Smooth muscle cell (in vitro differentiated cells): ENCODE measurements around the gene IL1R1. TPM values are rescaled to one million over a fixed set of nuclear protein-coding genes. Genes with fewer than 3 reads are reported as not detected.

Source experiments
- DNase-seq: peaks from one replicate; lab custom pipeline; 2025; ENCODE audit not compliant: unreplicated experiment; lab: John Stamatoyannopoulos, UW
- H2AFZ ChIP-seq: fragments of 200-600 bp; sonication (generic); 2 replicates; pipeline ENCODE4 v1.6.0; 2016; ENCODE audit warnings: antibody characterized with exemption, low read depth, mild to moderate bottlenecking
- H3F3A ChIP-seq: fragments of 200-600 bp; sonication (generic); 2 replicates; pipeline ENCODE4 v1.6.0; 2017; ENCODE audit warnings: antibody characterized with exemption, low read depth
- H3K27ac ChIP-seq: fragments of 200-600 bp; sonication (generic); 2 replicates; pipeline ENCODE4 v1.5.1; 2016; ENCODE audit warnings: low read depth, mild to moderate bottlenecking
- H3K27me3 ChIP-seq: fragments of 200-600 bp; sonication (generic); 2 replicates; pipeline ENCODE4 v1.6.1; 2016; ENCODE audit warnings: low read depth, mild to moderate bottlenecking
- H3K36me3 ChIP-seq: fragments of 200-600 bp; sonication (generic); 2 replicates; pipeline ENCODE4 v1.5.1; 2016; ENCODE audit warnings: low read depth
- H3K4me1 ChIP-seq: fragments of 200-600 bp; sonication (generic); 2 replicates; pipeline ENCODE4 v1.5.1; 2016; ENCODE audit warnings: low read depth
- H3K4me2 ChIP-seq: fragments of 200-600 bp; sonication (generic); 2 replicates; pipeline ENCODE4 v1.6.0; 2016; ENCODE audit warnings: mild to moderate bottlenecking
- H3K4me3 ChIP-seq: fragments of 200-600 bp; sonication (generic); 2 replicates; pipeline ENCODE4 v1.5.1; 2016; ENCODE audit warnings: mild to moderate bottlenecking
- H3K79me2 ChIP-seq: fragments of 200-600 bp; sonication (generic); 2 replicates; pipeline ENCODE4 v1.6.0; 2016; ENCODE audit warnings: low read depth, mild to moderate bottlenecking
- H3K9ac ChIP-seq: fragments of 200-600 bp; sonication (generic); 2 replicates; pipeline ENCODE4 v1.6.0; 2016; ENCODE audit warnings: low read depth
- H3K9me3 ChIP-seq: fragments of 200-600 bp; sonication (generic); replicated peaks from 2 replicates; pipeline ENCODE4 v1.5.1; 2016; ENCODE audit warnings: low read depth
- H4K20me1 ChIP-seq: fragments of 200-600 bp; sonication (generic); 2 replicates; pipeline ENCODE4 v1.6.0; 2016; ENCODE audit warnings: low read depth
- CTCF ChIP-seq: fragments of 200-600 bp; sonication (generic); IDR thresholded peaks from 2 replicates; pipeline ENCODE4 v1.5.1; 2017; ENCODE audit warnings: borderline replicate concordance, mild to moderate bottlenecking, antibody characterized with exemption; ENCODE audit not compliant: insufficient read depth, poor library complexity, severe bottlenecking
- WGBS: methylation state at CpG from one replicate; pipeline ENCODE4 v1.1.7; 2016; ENCODE audit warnings: low lambda C conversion rate; 5-methylcytosine and 5-hydroxymethylcytosine counted together
- polyA plus RNA-seq: library from polyadenylated mRNA; unstranded; fragments of >200 nt; fragmentation: Nextera tagmentation; extraction: Ambion mirVana; gene quantifications from 2 replicates; pipeline ENCODE4 v1.2.1, GENCODE V29; 2016
- total RNA-seq: library from RNA; depleted of rRNA; stranded (reverse); fragments of >200 nt; gene quantifications from 2 replicates; pipeline ENCODE4 v1.2.3, GENCODE V29; 2014

Gene IL1R1
- total and polyA plus RNA-seq, 2 experiments from 2014 or later: 26.8 to 32.4 TPM

GRCh38 chr2:102171946-102172345 lies 29.4 kb downstream of the IL1R1 start:
- no peaks in the 10 kb centered on the region for H3K79me2 ChIP-seq
- H3F3A ChIP-seq: no peaks in the 10 kb centered on the region
- no peak overlapping the region for H2AFZ ChIP-seq
- no peak for DNase-seq
- no peak overlapping the region for H3K4me3 ChIP-seq
- WGBS: 89% methylated on average over 5 of the region's 5 CpGs
- H3K9me3 ChIP-seq: no peaks in the 10 kb centered on the region
- H3K27ac ChIP-seq: no peak overlapping the region
- no peaks in the 10 kb centered on the region for H3K27me3 ChIP-seq
- no peaks in the 10 kb centered on the region for H4K20me1 ChIP-seq
- H3K4me1 ChIP-seq: no peaks in the 10 kb centered on the region
- H3K4me2 ChIP-seq: no peak overlapping the region
- no peak for TF ChIP-seq CTCF
- peaks cover 17% of the 10 kb centered on the region for H3K36me3 ChIP-seq
- no peak overlapping the region for H3K9ac ChIP-seq

- peaks cover 17% of the 10 kb centered on the region for H3K36me3 ChIP-seq
- no peak for DNase-seq
- H3K9me3 ChIP-seq: no peaks in the 10 kb centered on the region
- no peaks in the 10 kb centered on the region for H3F3A ChIP-seq
- no peak for TF ChIP-seq CTCF
- no peak overlapping the region for H2AFZ ChIP-seq
- H3K4me2 ChIP-seq: no peak overlapping the region
- no peaks in the 10 kb centered on the region for H4K20me1 ChIP-seq
- H3K79me2 ChIP-seq: no peaks in the 10 kb centered on the region
- 92% methylated on average over 3 of the region's 3 CpGs for WGBS
- no peak overlapping the region for H3K9ac ChIP-seq
- no peak overlapping the region for H3K4me3 ChIP-seq
- no peaks in the 10 kb centered on the region for H3K27me3 ChIP-seq
- H3K4me1 ChIP-seq: no peaks in the 10 kb centered on the region
- H3K27ac ChIP-seq: no peak overlapping the region
These were observed 30.2 kb downstream of the IL1R1 start for GRCh38 chr2:102172745-102173144.

- WGBS: 96% methylated on average over 3 of the region's 3 CpGs
These were observed 33.6 kb downstream of the IL1R1 start for GRCh38 chr2:102176172-102176571.

More at GRCh38 chr2:102176172-102176571, 33.6 kb downstream of the IL1R1 start:
- no peak overlapping the region for H3K4me3 ChIP-seq
- no peaks in the 10 kb centered on the region for H3K27me3 ChIP-seq
- H3K9ac ChIP-seq: no peak overlapping the region
- peaks cover 3% of the 10 kb centered on the region for H3F3A ChIP-seq
- no peak for DNase-seq
- no peak overlapping the region for H2AFZ ChIP-seq
- no peaks in the 10 kb centered on the region for H3K4me1 ChIP-seq
- H3K4me2 ChIP-seq: no peak overlapping the region
- TF ChIP-seq CTCF: no peak
- no peaks in the 10 kb centered on the region for H3K79me2 ChIP-seq
- no peak overlapping the region for H3K27ac ChIP-seq
- H4K20me1 ChIP-seq: no peaks in the 10 kb centered on the region
- H3K36me3 ChIP-seq: peaks cover 17% of the 10 kb centered on the region
- no peaks in the 10 kb centered on the region for H3K9me3 ChIP-seq
